Measurements from ENCODE around the gene PLIN4. TPM values are rescaled to one million over a fixed set of nuclear protein-coding genes. Genes with fewer than 3 reads are reported as not detected.
"Not testable (repeated sequence)": the region's sequence is repeated elsewhere in the genome, so short reads cannot be mapped to it uniquely, and the experiment has no call there.

The PLIN4 gene
- total and polyA plus RNA-seq, 2 donors (not counting 1 experiment from before 2014, with no cell fraction given): 0.07 to 5.3 TPM

- Histone ChIP-seq H3K27ac (ENCODE audit: insufficient read depth, low read length) (no peak overlapping the region), H2AFZ (ENCODE audit: low read length) (no peak overlapping the region)
- TF ChIP-seq EZH2 (IDR thresholded peaks at IDR 0.05; ENCODE audit: low read length, missing control alignments) (no peak), CTCF (conservative IDR thresholded peaks at IDR 0.05 in 1 of 2, IDR thresholded peaks at IDR 0.05 in 1 of 2; ENCODE audit: low read depth in 1 of 2, low read length in 2 of 2) (no peak)
Observed at GRCh38 chr19:4566402-4567051, 48.2 kb upstream of the PLIN4 start.

GRCh38 chr19:4563562-4563961 is 45.3 kb upstream of the PLIN4 start:
- DNase-seq (ENCODE audit: low read depth in 2 of 2); H3K4me2 ChIP-seq (ENCODE audit: extremely low read depth, insufficient read depth, low read length); H3K4me1 ChIP-seq (ENCODE audit: control insufficient read depth, extremely low read depth, insufficient read depth, low read length); H3K27ac ChIP-seq (ENCODE audit: insufficient read depth, low read length); H3K9ac ChIP-seq (ENCODE audit: insufficient read depth, low read length); H3K9me3 ChIP-seq (ENCODE audit: control insufficient read depth, insufficient read depth, low read depth, low read length); H3K79me2 ChIP-seq (ENCODE audit: control insufficient read depth, insufficient read depth, low read length); H3K27me3 ChIP-seq (ENCODE audit: control insufficient read depth, insufficient read depth, low read length); H2AFZ ChIP-seq (ENCODE audit: low read length); H3K4me3 ChIP-seq (replicated peaks in 1 of 4; ENCODE audit: control extremely low read depth in 1 of 4, insufficient read depth in 1 of 4, low read depth in 3 of 4, low read length in 4 of 4); H3K36me3 ChIP-seq (ENCODE audit: control insufficient read depth, insufficient read depth, low read length); H4K20me1 ChIP-seq (ENCODE audit: control insufficient read depth, extremely low read depth, insufficient read depth, low read length): not testable (repeated sequence)

More at GRCh38 chr19:4566402-4567051, 48.2 kb upstream of the PLIN4 start:
- DNase-seq (ENCODE audit: low read depth in 2 of 2): no peak
- Histone ChIP-seq H3K79me2 (ENCODE audit: control insufficient read depth, insufficient read depth, low read length) (no peaks in the 10 kb centered on the region), H3K4me1 (ENCODE audit: control insufficient read depth, extremely low read depth, insufficient read depth, low read length) (no peaks in the 10 kb centered on the region), H3K36me3 (ENCODE audit: control insufficient read depth, insufficient read depth, low read length) (no peaks in the 10 kb centered on the region), H3K27me3 (ENCODE audit: control insufficient read depth, insufficient read depth, low read length) (no peaks in the 10 kb centered on the region), H4K20me1 (ENCODE audit: control insufficient read depth, extremely low read depth, insufficient read depth, low read length) (no peaks in the 10 kb centered on the region), H3K4me2 (ENCODE audit: extremely low read depth, insufficient read depth, low read length) (no peak overlapping the region), H3K9ac (ENCODE audit: insufficient read depth, low read length) (no peak overlapping the region), H3K9me3 (ENCODE audit: control insufficient read depth, insufficient read depth, low read depth, low read length) (no peaks in the 10 kb centered on the region), H3K4me3 (replicated peaks in 1 of 4; ENCODE audit: control extremely low read depth in 1 of 4, insufficient read depth in 1 of 4, low read depth in 3 of 4, low read length in 4 of 4) (no peak overlapping the region)

GRCh38 chr19:4562085-4562484 is 43.8 kb upstream of the PLIN4 start:
- not testable (repeated sequence) for H3K4me2 ChIP-seq (ENCODE audit: extremely low read depth, insufficient read depth, low read length); H3K27ac ChIP-seq (ENCODE audit: insufficient read depth, low read length); H3K27me3 ChIP-seq (ENCODE audit: control insufficient read depth, insufficient read depth, low read length); H3K9me3 ChIP-seq (ENCODE audit: control insufficient read depth, insufficient read depth, low read depth, low read length); H2AFZ ChIP-seq (ENCODE audit: low read length); H4K20me1 ChIP-seq (ENCODE audit: control insufficient read depth, extremely low read depth, insufficient read depth, low read length); DNase-seq (ENCODE audit: low read depth in 2 of 2); H3K79me2 ChIP-seq (ENCODE audit: control insufficient read depth, insufficient read depth, low read length); H3K9ac ChIP-seq (ENCODE audit: insufficient read depth, low read length); H3K36me3 ChIP-seq (ENCODE audit: control insufficient read depth, insufficient read depth, low read length); H3K4me3 ChIP-seq (replicated peaks in 1 of 4; ENCODE audit: control extremely low read depth in 1 of 4, insufficient read depth in 1 of 4, low read depth in 3 of 4, low read length in 4 of 4); H3K4me1 ChIP-seq (ENCODE audit: control insufficient read depth, extremely low read depth, insufficient read depth, low read length)

- Histone ChIP-seq H3K36me3 (ENCODE audit: control insufficient read depth, insufficient read depth, low read length) (no peaks in the 10 kb centered on the region), H3K4me2 (ENCODE audit: extremely low read depth, insufficient read depth, low read length) (no peak within 1 kb of the TSS), H3K27me3 (ENCODE audit: control insufficient read depth, insufficient read depth, low read length) (no peaks in the 10 kb centered on the region), H3K4me3 (replicated peaks in 1 of 4; ENCODE audit: control extremely low read depth in 1 of 4, insufficient read depth in 1 of 4, low read depth in 3 of 4, low read length in 4 of 4) (no peak within 1 kb of the TSS), H3K9me3 (ENCODE audit: control insufficient read depth, insufficient read depth, low read depth, low read length) (no peaks in the 10 kb centered on the region), H3K9ac (ENCODE audit: insufficient read depth, low read length) (no peak within 1 kb of the TSS), H3K79me2 (ENCODE audit: control insufficient read depth, insufficient read depth, low read length) (no peaks in the 10 kb centered on the region), H2AFZ (ENCODE audit: low read length) (no peak within 1 kb of the TSS), H4K20me1 (ENCODE audit: control insufficient read depth, extremely low read depth, insufficient read depth, low read length) (no peaks in the 10 kb centered on the region), H3K4me1 (ENCODE audit: control insufficient read depth, extremely low read depth, insufficient read depth, low read length) (no peaks in the 10 kb centered on the region), H3K27ac (ENCODE audit: insufficient read depth, low read length) (no peak within 1 kb of the TSS)
- no peak for DNase-seq (ENCODE audit: low read depth in 2 of 2)
- TF ChIP-seq EZH2 (IDR thresholded peaks at IDR 0.05; ENCODE audit: low read length, missing control alignments): no peak
- TF ChIP-seq CTCF (conservative IDR thresholded peaks at IDR 0.05 in 1 of 2, IDR thresholded peaks at IDR 0.05 in 1 of 2; ENCODE audit: low read depth in 1 of 2, low read length in 2 of 2): no peak
Observed at GRCh38 chr19:4559569-4559968, 41.3 kb upstream of the PLIN4 start, which contains the start of gene SEMA6B. SEMA6B (minus strand) TSS chr19:4559684; CDS start chr19:4558457, 1,227 bp downstream.
